Measurements from ENCODE around the gene RARRES2.

DNA sequence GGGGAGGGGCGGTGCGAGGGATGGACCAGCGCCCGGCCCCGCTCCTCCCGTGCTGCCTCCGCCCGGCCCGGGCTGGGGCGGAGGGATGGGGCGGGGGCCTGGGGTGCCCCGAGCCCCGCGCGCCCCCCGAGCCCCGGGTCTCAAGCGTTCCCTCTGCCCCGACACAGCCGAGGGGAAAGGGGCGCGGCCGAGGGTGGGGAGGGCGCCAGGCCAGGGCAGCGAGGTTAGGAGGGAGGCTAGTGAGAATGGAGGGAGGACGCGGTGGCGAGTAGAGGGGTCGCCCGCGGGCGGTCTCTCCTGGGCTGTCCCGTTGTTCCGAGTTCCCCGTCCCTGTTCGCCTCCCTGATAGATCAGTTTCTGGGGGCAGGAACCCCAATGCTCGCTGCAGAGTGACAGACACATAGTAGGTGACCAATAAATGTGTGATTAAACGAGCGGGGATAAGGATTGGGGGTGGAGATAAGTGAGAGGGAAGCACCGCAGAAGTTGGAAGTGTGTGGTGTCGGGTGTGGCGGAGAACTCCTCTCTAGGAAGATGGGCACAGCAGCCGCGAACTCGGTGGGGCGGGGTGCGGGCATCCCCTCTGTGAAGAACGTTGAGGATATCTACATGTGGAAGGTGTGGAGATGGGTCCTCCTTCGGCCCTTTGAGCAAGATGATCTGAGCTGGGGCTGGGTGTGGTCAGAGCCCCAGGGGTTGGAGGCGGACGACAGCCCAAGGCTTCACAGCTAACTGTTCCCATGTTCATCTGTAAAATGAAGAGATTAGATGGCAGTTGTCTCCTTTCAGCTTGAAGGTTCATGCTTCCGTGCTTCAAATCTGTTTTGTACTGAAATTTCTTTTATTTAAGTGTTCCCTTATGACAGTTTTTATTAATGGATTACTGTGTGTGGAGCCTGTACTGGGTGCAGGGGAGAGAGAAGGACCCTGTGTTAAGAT, 38.3 kb upstream of the RARRES2 start:
- TF ChIP-seq ELF1 (CRISPR knock-in tag; IDR thresholded peaks at IDR 0.05), result no peak
- no peak for TF ChIP-seq TBP (CRISPR knock-in tag; IDR thresholded peaks at IDR 0.05)
- no peak for TF ChIP-seq IRF2 (CRISPR knock-in tag; IDR thresholded peaks at IDR 0.05)
- no peak for TF ChIP-seq HOXA5 (CRISPR knock-in tag; IDR thresholded peaks at IDR 0.05)
- no peak for TF ChIP-seq ZNF747 (CRISPR knock-in tag; IDR thresholded peaks at IDR 0.05; ENCODE audit: borderline replicate concordance)
- TF ChIP-seq HMG20B (CRISPR knock-in tag; conservative IDR thresholded peaks at IDR 0.05), result no peak
- TF ChIP-seq SP1 (IDR thresholded peaks at IDR 0.05), result no peak
- TF ChIP-seq SP1 (CRISPR knock-in tag; IDR thresholded peaks at IDR 0.05), result no peak
- no peak for TF ChIP-seq ZSCAN29 (CRISPR knock-in tag; conservative IDR thresholded peaks at IDR 0.05)

All from HepG2 (cell line).